HG02840 (cell line): ENCODE measurements around the gene CHRM4.
"Not testable (repeated sequence)": the region's sequence is repeated elsewhere in the genome, so short reads cannot be mapped to it uniquely, and the experiment has no call there.

Source experiments
- ATAC-seq: cut with Tn5 transposase; IDR thresholded peaks from one replicate; pipeline ENCODE4 v1.9.1; 2021; ENCODE audit warnings: mild to moderate bottlenecking, moderate library complexity, moderate number of reproducible peaks; ENCODE audit not compliant: unreplicated experiment, low FRiP score

The CHRM4 gene

DNA sequence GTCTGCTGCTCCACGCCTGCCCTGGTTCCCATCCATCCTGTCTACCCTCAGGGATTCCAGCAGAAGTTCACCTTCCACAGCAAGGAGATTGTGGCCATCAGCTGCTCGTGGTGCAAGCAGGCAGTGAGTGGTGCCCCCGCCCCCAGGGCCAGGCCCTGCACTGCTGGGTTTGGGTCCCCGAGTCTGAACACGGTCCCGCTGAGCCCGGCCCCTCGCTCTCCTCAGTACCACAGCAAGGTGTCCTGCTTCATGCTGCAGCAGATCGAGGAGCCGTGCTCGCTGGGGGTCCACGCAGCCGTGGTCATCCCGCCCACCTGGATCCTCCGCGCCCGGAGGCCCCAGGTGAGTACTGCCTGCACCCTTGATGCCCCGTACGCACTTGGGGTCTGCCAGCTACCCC is 20.3 kb downstream of the CHRM4 start:
- ATAC-seq = not testable (repeated sequence)

DNA sequence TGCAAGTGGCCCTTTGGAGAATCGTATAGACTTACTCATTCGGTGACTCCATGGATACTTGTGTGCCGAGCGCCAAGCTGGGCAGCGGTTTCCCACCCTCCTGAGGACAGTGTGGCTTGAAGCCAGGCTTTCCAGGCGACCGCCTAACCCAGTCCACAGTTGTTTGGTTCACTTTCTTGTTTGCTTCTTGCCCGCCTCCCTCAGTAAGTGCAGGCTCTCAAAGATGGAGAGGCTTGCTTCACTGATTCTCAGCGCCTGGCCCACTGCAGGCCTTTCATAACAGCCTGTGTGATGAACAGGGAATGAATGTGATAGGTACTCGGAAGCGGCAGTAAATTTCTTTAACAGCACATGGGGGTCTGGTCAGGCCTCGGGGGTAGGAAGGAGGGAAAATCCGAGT is 21.3 kb downstream of the CHRM4 start:
- no peak for ATAC-seq

DNA sequence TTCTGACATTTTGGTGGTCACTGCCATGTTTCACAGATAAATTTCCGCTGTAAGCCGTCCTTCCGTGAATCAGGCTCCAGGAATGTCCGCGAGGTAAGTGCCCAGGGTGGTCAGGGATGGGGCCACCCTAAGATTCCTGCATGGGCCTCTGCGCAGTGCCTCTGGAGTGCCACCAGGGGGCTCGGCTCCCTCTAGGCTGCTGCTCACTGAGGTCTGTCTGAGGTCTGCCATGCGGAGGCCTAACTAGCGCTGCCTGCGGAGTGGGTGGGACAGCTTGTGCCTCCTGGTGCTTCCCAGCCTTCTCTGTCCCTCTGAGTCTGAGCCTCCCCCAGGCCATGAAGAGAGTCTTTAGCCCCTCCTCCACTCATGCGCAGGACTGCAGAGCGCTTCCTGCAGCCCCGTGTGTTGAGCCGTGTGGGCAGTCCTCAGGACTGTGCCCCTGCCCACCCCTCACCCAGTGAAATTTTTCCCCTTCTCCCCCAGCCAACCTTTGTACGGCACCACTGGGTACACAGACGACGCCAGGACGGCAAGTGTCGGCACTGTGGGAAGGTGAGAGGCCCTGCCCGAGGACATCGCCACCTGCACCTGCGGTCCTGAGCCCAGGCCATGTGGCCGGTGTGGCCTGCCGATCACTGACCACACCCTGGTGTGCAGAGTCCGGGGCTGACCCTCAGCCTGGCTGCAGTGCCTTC is 22.0 kb downstream of the CHRM4 start:
- no peak for ATAC-seq

DNA sequence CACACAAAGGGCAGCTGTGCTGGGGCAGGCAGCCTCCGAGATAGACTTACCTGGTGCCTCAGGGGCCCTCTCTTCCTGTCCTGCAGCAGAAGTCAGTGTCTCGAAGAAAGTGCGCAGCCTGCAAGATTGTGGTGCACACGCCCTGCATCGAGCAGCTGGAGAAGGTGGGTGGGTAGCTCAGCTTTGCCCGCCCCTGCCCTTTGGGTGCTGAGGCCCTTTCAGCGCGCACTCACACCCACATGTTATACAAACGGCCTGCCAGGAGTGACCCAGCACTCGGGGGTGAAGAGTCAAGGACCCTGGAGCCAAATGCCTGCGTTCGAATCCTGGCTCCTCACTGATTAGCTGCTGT is 23.7 kb downstream of the CHRM4 start:
- ATAC-seq = no peak

DNA sequence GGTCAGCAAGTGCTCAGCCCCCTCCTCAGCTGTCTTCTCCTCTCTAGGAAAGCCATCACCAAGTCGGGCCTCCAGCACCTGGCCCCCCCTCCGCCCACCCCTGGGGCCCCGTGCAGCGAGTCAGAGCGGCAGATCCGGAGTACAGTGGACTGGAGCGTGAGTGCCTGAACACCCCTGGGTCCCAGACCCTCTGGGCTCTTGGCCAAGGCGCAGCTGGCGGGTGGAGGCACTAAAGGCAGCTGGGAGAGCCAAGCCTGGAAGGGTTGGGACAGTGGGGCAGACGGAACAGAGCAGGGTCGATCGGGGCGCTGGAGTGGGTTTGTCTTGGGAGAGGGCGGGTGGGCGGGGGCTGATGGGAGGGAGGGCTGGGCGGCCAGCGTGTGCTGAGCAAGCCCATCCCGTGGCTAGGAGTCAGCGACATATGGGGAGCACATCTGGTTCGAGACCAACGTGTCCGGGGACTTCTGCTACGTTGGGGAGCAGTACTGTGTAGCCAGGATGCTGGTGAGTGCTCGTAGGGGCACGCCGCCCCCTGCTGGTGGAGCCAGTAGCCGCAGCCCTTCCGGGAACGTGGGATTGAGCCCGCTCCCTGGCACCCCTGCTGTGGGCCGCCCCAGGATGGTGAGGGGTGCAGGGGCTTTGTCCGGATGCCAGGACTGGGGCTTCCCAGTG is 24.2 kb downstream of the CHRM4 start:
- no peak for ATAC-seq

DNA sequence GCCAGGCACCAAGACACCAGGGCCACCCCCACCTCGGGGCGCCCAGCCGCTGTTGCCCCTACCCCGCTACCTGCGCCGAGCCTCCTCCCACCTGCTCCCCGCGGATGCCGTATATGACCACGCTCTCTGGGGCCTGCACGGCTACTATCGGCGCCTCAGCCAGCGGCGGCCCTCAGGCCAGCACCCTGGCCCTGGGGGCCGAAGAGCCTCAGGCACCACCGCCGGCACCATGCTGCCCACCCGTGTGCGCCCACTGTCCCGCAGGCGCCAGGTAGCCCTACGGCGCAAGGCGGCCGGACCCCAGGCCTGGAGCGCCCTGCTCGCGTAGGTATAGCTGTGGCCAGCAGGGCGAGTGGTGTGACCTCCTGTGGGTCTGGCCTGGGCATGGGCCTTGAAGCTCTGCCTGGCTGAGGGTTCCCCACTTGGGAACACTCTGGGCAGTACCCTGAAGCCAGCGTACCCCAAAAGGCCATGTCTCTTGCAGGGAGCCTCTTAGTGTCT is 24.9 kb downstream of the CHRM4 start:
- ATAC-seq = no peak

DNA sequence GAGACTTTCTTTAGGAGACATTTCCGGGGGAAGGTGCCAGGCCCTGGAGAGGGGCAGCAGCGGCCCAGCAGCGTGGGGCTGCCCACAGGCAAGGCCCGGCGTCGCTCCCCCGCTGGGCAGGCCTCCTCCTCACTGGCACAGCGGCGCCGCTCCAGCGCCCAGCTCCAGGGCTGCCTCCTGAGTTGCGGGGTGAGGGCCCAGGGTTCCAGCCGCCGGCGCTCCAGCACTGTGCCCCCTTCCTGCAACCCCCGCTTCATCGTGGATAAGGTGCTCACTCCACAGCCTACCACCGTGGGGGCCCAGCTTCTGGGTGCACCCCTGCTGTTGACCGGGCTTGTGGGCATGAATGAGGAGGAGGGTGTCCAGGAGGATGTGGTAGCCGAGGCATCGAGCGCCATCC is 25.3 kb downstream of the CHRM4 start:
- ATAC-seq = no peak

DNA sequence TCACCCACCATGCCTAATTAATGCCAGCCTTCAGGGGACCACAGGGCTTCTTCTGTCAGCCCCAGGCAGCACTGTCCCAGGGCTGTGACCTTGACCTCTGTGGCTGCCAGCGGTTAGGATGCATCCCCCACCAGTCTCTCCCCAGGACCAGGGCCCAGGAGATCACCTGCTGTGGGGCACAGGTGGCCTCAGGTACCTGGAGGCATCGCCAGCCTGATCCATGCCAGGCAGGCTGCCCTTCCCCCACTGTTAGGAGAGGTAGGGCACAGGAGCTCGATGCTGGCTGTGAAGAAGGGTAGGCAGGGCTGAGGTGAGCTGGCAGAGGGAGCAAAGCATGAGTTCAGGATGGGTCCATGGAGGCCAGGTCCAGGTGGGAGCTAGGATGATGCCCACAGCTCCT is 26.8 kb downstream of the CHRM4 start:
- no peak for ATAC-seq

DNA sequence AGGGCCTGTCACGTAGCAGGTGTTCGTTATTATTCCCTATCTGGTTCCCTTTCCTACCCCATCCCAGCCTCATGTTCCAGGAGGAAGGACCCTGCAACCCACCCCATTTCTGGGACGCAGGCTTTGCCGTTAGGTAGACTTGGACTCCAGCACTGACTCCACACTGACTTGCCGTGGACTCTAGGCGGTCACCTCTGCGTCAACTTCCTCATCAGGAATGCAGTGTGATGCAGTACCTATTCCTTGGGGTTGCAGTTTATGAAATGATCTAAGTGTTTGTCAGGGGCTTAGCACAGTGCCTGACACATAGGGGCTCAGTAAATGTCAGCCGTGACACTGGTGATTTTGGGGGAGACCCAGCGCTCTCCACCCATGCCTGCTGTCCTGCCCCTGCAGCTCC is 27.5 kb downstream of the CHRM4 start:
- no peak for ATAC-seq

DNA sequence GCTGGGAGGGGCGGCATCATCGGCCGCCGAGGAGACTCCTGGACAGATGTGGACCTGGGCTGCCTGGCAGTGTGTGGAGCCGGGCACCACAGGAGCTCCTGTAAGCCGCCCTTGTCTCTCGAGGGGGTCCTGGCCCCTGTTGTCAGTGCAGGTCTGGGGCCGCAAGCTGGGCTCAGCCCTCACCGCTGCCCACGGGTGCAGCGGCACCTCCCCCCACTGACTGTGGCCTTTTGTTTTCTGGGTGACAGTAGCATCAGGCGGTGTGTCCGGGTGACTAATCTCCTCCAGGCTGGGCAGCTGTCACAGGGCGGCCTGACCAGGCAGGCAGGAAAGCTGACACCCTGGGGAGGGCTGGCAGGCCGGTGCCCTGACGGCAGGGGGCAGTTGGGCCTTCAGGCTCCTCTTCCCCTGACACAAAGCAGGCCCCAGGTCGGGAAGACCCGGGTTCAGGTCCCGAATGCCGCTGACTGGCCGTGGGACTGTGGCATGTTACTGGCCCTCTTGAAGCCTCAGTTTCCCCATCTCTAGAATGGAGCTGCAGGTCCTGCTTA is 28.0 kb downstream of the CHRM4 start:
- no peak for ATAC-seq

DNA sequence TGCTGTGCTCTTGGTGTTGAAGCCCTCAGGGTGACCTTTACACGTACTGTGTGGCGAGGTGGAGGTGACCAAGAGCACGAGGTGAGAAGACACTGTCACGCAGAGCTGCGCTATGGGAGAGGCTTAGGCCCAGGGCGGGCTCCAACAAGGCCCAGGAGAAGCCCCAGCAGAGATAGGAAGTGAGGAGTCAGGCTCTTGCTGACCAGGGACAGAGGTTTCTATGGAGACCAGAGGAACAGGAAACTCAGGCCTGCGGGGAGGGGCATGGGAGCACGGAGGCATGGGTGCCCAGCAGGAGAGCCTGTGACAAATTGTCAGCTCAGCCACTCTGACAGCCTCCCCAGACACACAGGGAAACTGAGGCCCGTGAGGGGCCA is 28.6 kb downstream of the CHRM4 start:
- no peak for ATAC-seq

DNA sequence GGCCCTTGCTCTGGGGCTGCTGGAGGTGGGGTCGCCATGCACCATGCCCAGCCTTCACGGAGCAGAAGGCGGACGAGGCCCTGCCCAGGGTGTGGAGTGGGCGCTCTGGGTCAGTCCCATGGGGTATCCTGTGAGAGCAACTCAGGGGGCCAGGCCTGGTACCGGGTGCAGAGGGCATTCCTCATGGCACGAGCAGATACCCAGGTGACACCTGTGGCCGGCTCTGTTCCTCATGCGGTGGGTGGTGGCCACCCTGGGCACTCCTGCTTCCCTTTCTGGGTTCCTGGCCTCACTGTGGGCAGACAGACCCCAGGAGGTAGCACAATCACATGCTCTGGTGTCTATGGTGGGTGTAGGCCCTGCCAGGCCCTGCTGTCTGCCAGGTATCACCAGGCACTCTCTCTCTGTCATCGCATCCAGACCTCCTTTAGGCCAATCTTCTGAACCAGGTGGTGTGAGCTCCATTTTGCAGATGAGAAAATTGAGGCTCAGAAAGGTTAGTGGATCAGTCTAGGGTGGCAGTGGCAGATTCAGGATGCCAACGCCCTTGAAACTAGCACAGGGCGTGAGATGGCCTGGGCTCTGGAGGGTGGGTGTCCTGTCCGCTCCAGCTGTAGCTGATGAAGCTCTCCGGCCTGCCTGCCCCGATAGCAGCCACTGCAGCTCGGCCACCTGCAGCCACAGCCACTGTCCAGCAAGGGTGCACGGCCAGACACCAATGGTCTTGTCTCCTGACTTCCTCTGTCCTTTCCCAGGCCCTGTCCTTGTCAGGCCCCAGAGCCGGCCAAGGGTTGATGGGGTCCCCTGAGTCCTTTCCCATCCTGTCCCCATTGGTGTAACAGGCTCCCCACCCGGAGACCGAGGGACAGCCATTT is 29.2 kb downstream of the CHRM4 start:
- ATAC-seq = no peak

DNA sequence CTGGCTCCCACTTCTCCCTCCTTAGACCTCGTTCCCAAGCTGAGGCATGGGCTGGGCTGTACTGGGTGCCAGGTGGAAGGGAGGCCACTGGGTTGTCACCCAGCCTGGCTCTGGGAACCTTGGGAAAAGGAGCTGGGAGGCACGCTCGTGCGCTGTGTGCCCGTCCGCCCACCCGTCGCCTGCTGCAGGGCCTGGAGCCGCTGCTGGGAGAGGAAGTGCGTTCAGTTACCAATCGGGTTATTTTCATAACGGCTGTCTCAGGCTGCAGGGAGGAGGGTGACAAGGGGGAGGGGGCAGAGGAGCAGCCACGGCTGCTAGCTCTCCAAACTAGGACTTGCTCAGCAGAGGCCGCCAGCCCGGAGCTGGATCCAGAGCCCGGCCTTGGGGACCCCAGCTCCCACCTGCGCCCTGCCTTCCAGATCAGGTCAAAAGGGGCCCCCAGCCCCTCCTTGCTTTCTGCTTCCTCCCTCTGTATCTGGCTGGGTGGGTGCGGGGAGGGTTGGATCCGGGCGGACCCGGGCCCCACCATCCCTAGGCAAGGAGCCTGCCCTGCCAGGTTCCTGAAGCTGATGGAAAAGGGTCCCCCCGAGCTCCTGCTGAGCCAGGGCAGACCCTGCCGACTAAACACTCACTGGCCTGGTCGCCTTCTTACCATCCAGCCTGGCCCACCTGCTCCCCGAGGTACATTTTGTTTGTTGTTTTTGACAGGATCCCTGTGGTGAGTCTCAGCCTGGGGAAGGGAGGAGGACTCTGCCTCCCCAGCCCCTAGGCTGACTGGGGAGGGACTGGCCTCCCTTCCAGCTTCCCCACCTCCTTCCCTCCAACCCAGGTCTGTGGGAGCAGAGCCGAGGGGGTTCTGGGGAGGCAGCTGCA is 30.1 kb downstream of the CHRM4 start:
- ATAC-seq = peak; percentile 86

DNA sequence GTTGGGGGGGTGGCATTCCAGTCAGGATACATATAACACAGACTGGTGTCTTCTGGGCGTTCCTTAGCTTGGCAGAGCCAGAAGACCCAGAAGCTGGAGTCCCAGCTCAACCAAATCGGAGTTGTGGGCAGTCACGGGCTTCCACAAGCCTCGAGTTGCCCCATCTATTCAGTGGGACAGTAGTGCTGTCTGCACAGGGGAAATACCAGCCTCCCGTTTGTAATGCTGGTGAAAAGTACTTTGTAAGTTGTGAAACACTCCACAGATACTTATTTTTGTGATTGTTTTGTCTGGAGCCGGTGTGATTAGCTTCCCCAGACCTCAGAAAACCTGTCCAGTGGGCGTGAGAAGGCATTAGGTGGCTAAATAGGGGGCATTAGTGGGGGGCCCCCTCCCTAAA is 30.7 kb downstream of the CHRM4 start:
- ATAC-seq = no peak

DNA sequence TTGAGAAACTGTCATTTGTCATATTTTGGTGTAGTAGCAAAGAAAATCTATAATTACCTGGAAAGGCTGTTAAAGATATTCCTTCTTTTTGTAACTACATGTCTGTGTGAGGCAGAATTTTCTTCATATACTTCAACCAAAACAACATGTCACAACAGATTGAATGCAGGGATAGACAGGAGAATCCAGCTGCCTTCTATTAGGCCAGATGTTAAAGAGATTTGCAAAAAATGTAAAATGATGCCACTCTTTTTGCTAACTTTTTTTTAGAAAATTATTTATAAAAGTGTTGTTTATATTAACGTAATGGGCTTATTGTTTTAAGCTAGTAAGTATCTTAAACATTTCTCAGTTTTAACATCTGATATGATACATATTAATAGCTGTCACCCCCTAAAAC is 31.6 kb downstream of the CHRM4 start:
- ATAC-seq = no peak

DNA sequence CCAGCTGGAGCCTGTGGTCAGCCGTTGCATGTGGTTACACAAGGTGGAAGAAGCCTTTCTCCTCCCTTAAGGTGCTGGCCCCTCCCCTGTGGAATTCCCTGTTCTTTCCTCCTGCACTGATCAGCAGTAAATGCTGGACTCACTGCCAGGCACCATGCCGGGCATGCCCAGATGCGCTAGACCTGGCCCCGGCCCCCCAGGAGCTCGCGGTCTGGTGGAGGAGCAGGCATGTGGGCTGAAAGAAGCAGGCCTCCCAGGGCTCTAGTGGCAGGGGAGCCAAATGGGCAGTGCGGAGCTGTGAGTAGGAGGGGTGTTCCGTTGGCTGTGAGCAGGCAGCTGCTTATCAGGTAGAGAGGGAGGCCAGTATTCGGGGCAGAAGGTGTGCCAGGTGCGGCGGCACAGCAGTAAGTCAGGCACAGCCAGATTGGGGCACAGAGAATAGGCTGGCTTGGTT is 34.1 kb downstream of the CHRM4 start:
- ATAC-seq = no peak

DNA sequence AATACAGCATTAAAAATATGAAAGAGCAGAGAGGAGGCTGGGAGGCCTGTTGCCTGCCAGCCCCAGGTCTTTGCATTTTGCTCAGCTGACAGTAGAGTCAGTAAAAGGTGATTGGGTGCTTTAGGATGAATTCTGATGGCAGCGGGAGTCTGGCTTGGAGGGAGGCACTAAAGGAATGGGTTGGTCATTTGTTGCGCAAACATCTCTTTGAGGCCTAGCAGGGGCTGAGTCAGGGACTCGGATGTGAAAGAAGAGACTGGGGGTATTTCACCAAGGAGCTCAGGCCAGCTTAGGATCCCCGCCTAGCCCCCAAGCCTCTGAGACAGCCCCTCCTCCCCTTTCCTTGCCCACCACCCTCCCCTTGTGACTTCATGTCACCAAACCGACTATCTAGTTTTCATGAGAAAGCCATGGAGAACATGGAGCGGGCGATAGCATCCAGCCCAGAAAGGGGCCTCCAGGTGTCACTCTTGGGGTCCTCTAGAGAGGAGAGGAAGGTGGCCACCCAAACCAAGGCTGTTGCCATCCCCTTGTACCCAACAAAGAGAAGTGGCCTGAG is 34.6 kb downstream of the CHRM4 start:
- ATAC-seq = no peak

DNA sequence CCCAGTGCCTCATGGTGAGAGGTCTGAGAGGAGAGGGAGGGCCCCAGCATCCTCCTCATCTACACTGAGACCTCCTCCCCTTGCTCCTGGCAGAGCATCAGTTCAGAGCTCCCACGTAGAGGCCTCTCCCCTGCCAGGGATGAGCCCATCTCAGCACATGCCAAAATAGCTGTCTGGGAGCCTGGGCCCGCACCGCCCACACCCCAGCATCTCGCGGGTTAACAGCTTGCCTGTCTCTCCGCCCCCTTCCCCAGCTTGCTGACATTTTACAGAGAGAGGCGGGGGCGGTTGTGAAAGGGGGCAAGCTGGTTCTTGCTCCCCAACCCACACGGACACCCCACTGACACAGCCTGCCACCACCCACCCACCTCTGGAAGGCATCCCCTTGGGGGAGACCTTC is 37.9 kb downstream of the CHRM4 start:
- ATAC-seq = no peak

DNA sequence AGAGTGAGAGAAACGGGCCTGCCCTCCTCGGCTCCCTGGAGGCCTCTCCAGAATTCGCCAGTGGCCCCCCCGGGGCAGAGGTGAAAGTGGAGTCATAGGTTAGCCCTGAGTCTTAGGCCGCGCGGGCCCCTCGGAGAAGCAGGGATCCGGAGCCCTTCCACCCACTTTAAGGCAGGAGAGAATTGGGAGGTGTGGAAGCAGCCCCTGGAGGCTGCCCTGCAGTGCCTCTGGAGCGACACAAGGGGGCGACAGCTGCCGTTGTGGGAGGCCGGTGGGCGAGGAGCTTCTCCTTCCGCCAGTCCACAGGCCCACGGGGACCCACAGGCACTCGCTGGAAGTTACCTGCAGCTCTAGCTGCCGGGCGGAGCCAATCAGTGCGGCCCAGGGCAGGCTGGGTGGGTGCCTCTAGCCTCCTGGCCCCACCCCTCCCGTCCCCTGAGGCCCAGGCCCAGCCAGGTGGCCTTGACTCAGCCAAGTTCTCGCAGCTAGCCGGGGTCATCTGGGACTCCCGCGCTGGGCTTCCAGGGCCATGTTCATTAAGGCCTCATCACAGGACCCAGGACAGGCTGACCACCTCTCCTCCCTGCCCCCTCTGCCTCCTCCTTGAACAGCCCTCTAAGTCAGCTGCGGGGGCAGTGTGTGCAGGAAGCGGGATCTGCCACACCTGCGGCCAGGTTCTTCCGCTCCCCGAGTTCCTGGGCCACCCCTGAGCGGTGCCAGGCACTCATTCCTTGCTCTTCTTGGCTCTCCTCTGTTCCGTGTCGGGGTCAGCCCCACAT is 39.3 kb downstream of the CHRM4 start:
- ATAC-seq = no peak
